PFSK-1 (cell line): Measurements from ENCODE around the gene RDH5.

Experiments used
- FOXP2 ChIP-seq: optimal IDR thresholded peaks from 2 replicates; pipeline ENCODE3; 2011; ENCODE audit warnings: borderline replicate concordance, control low read depth, inconsistent platforms; ENCODE audit not compliant: insufficient read depth; ENCODE audit errors: extremely low read length, extremely low read depth
- POLR2AphosphoS5 ChIP-seq: IDR thresholded peaks from 2 replicates; pipeline ENCODE4 v1.6.1; 2012; ENCODE audit warnings: low read depth, mild to moderate bottlenecking, control low read depth, low read length, moderate library complexity
- SIN3A ChIP-seq: IDR thresholded peaks from 2 replicates; pipeline ENCODE4 v1.6.1; 2012; ENCODE audit warnings: mild to moderate bottlenecking, low read length, moderate library complexity, borderline replicate concordance; ENCODE audit not compliant: insufficient read depth
- TAF1 ChIP-seq: IDR thresholded peaks from 2 replicates; pipeline ENCODE4 v1.6.1; 2012; ENCODE audit warnings: low read length, control low read depth, borderline replicate concordance; ENCODE audit not compliant: insufficient read depth
- TF ChIP-seq, protein P1 (sequence below), 2 experiments: IDR thresholded peaks; 2 replicates each; pipeline versions ENCODE4 v1.6.1 to v1.8.0; 2011 to 2012; ENCODE audit warnings: low read depth in 2 of 2, low read length in 2 of 2, control low read depth in 1 of 2, inconsistent platforms in 1 of 2, mild to moderate bottlenecking in 1 of 2, moderate library complexity in 1 of 2; ENCODE audit not compliant: insufficient read depth in 1 of 2

Gene RDH5

DNA sequence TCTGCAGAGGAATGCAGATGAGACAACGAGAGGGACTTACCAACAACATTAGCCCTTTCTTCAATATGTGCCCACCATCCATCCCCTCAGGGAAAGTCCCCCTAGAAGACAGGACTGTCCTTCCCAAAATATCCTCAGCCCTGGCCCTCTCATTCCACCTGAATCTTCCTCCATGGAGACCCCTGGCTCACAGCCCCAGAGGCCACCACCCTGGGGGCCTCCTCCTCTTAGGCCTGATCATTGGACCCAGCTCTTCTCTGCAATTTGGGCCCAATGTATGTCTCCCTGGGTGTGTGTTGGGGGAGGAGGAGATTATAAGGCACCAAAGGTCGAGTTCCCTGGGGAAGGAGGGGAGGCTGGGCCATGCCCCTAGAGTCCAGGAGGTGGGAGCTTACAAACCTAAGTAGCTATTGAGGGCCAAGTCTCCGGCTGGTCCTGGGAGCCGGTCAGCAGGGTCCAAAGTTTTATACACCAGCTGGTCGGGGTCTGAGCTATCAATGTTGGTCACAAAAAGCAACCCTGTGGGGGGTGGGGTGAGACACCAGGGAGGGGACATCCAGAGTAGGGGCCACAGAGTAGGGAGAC, 20.6 kb upstream of the RDH5 start:
- no peak for TF ChIP-seq TAF1

DNA sequence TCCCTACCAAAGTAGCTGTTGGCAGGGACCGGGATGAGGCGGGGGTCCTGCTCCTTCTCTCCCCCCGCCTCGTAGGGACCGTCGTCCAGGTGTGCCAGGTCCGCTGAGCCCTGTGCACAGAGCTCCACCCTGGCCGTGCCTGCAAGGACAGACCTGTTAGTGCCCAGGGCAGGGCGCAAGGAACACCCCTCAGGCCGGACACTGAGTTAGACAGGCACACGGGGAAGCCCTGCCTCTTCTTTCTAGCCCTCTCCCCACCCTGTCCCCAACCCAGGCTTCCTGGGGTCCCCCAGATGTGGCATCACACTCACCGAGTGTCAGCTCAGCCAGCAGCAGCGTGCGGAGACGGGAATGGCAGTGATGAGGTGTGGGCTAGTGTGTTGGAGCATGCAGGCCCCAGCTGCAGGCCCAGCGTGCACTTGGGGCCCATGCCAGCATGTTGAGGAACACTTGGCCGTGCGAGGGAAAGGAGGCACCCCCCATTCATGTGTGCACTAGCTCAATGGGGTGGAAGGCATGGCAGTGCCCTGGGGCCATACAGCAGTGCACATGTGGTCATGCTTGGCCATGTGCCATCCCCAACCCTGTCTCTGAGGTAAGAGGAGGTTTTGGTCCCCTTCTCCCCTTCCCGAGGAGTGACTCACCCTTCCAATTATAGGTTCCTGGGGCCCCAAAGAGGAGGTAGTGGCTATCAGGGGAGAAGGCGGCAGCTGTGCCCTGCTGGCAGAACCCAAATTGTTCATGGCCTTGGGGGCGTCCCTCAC, 19.8 kb upstream of the RDH5 start:
- TF ChIP-seq TAF1: no peak
- TF ChIP-seq, protein P1, sequence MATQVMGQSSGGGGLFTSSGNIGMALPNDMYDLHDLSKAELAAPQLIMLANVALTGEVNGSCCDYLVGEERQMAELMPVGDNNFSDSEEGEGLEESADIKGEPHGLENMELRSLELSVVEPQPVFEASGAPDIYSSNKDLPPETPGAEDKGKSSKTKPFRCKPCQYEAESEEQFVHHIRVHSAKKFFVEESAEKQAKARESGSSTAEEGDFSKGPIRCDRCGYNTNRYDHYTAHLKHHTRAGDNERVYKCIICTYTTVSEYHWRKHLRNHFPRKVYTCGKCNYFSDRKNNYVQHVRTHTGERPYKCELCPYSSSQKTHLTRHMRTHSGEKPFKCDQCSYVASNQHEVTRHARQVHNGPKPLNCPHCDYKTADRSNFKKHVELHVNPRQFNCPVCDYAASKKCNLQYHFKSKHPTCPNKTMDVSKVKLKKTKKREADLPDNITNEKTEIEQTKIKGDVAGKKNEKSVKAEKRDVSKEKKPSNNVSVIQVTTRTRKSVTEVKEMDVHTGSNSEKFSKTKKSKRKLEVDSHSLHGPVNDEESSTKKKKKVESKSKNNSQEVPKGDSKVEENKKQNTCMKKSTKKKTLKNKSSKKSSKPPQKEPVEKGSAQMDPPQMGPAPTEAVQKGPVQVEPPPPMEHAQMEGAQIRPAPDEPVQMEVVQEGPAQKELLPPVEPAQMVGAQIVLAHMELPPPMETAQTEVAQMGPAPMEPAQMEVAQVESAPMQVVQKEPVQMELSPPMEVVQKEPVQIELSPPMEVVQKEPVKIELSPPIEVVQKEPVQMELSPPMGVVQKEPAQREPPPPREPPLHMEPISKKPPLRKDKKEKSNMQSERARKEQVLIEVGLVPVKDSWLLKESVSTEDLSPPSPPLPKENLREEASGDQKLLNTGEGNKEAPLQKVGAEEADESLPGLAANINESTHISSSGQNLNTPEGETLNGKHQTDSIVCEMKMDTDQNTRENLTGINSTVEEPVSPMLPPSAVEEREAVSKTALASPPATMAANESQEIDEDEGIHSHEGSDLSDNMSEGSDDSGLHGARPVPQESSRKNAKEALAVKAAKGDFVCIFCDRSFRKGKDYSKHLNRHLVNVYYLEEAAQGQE (IDR thresholded peaks at IDR 0.05; ENCODE audit: insufficient read depth in 1 of 2, low read depth in 2 of 2, low read length in 2 of 2): no peak
- no peak for TF ChIP-seq SIN3A

DNA sequence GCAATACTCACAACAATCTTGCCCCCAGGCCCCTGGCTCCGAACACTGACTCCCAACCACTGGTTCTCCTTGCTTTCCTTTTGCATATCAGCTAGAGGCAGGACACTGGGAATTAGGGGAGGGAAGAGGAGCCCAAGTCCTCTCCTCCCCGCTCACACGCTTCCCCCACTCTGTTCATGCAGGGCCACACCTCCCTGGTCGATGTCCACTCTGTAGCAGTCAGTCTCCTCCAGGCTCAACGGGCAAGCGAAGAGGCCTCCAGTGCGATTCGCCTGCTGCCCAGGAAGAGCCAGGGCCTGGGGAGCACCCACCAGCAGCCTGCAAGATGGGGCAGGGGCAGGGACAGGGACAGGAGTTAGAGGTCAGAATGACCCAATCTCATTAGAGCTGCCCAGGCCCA, 17.3 kb upstream of the RDH5 start:
- no peak for TF ChIP-seq POLR2AphosphoS5
- TF ChIP-seq SIN3A: no peak
- TF ChIP-seq TAF1: no peak
- no peak for TF ChIP-seq FOXP2
- TF ChIP-seq, protein P1 (IDR thresholded peaks at IDR 0.05; ENCODE audit: insufficient read depth in 1 of 2, low read depth in 2 of 2, low read length in 2 of 2): no peak

DNA sequence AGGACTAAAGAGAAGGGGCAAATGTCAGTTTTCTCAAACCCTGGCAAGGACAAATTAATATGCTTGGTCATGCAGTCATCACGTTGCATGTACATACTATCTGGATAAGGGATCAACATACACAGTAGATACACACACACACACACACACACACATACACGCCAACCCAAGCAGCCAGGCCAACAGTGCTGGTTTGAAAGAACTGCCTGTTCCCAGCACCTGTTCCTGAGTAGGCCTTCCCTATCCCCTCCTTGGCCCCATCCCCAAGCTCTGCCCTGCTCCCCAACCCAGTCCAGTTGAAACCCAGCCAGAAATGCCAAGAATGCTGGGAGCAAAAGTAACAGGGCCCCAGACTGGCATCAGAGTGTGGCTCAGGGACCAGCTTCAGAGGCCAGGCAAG, 16.9 kb upstream of the RDH5 start:
- TF ChIP-seq, protein P1 (IDR thresholded peaks at IDR 0.05; ENCODE audit: insufficient read depth in 1 of 2, low read depth in 2 of 2, low read length in 2 of 2): no peak
- TF ChIP-seq SIN3A (no peak), POLR2AphosphoS5 (no peak), FOXP2 (no peak), TAF1 (no peak)

DNA sequence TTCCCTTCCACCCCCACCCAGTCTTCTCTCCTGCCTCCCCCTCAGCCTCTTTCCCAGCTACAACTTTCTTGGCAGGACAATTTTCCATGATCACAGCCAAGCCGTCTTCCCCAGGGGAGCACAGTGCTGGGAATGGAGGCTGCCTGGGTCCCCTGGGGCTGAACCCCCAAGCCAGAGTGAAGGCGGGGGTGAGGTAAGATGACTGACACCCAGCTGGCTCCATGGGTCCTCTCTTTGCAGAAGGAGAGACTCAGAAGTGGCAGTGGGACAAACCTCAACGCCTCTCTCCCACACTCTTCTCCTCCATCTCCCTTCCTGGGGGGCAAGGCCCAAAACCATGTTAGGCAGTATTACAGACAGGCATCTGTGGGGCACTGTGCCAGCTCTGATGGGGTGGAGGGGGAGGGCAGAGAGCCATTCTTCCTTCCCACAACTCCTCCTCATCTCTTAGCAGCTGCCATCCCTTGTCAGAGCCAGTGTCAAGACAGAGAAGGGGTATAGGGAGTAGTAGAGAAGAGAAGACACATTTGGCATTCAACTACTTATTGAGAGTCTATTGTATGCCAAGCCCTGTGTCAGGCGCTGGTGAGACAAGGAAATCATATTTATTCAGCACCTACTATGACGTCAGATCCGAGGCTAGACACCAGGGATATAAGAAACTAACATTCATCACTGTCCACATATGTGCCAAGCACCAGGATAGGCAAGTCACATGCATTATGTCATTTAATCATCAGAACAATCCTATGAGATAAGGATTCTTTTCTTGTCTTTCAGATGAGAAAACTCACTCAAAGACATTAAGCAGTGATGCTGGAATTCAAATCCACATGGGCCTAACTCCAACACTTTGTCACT, 16.1 kb upstream of the RDH5 start:
- TF ChIP-seq FOXP2 (no peak), POLR2AphosphoS5 (no peak), TAF1 (no peak), SIN3A (no peak)
- TF ChIP-seq, protein P1 (IDR thresholded peaks at IDR 0.05; ENCODE audit: insufficient read depth in 1 of 2, low read depth in 2 of 2, low read length in 2 of 2): no peak
